ENCODE measurements around the gene NEURL2. TPM values are rescaled to one million over a fixed set of nuclear protein-coding genes. Genes with fewer than 3 reads are reported as not detected.
A peak's percentile ranks its signal among the peaks of the same experiment; 100 is the strongest.

Gene NEURL2
- total RNA-seq, 1 donor from 2014 or later = 2.8 TPM

DNA sequence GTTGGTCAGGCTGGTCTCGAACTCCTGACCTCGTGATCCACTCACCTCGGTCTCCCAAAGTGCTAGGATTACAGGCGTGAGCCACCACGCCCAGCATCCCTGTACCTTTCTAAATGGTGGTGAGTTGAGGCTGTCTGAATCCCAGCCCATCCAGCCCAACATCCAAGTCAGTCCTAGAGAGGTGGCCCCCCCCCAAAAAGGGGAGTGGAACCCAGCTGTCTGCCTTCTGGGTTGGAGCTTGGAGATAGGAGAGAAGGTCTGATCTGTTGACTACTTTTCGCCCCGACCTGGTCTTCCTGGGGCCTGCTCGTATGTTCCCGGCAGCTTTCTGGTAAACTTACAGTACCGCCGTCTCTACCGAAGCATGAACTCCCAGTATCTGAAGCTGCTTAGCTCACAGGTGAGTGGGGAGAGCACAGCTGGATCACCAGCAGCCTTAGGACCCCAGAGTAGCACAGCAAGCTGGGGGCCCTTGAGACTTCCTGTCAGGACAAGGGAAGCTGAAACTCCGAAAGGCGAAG, 5.7 kb upstream of the NEURL2 start:
- Histone ChIP-seq H3K27ac (no peak overlapping the region), H3K27me3 (no peaks in the 10 kb centered on the region), H3K4me1 (peaks cover 7% of the 10 kb centered on the region), H3K36me3 (peaks cover 67% of the 10 kb centered on the region), H3K4me3 (no peak overlapping the region), H3K9me3 (no peaks in the 10 kb centered on the region)
- ATAC-seq (no peak), DNase-seq (no peak)
- intact Hi-C loops (cut with DNase I) = no loop called here
- no peak for TF ChIP-seq CTCF (IDR thresholded peaks at IDR 0.05)

GRCh38 chr20:45894797-45895196, 3.8 kb upstream of the NEURL2 start:
- no peaks in the 10 kb centered on the region for H3K27me3 ChIP-seq
- peaks cover 55% of the 10 kb centered on the region for H3K36me3 ChIP-seq
- no peak for TF ChIP-seq CTCF (IDR thresholded peaks at IDR 0.05)
- no peak for ATAC-seq
- peaks cover 8% of the 10 kb centered on the region for H3K4me1 ChIP-seq
- no peaks in the 10 kb centered on the region for H3K9me3 ChIP-seq
- H3K4me3 ChIP-seq = no peak overlapping the region
- intact Hi-C loops (cut with DNase I) = no loop called here
- DNase-seq = no peak
- H3K27ac ChIP-seq = no peak overlapping the region

GRCh38 chr20:45893831-45894230, 2.8 kb upstream of the NEURL2 start:
- Histone ChIP-seq H3K36me3 (peaks cover 48% of the 10 kb centered on the region), H3K27me3 (no peaks in the 10 kb centered on the region), H3K9me3 (no peaks in the 10 kb centered on the region), H3K4me1 (peaks cover 8% of the 10 kb centered on the region), H3K27ac (no peak overlapping the region), H3K4me3 (no peak overlapping the region)
- intact Hi-C loops (cut with DNase I) = no loop called here
- ATAC-seq = no peak
- no peak for DNase-seq
- no peak for TF ChIP-seq CTCF (IDR thresholded peaks at IDR 0.05)

GRCh38 chr20:45892828-45893500, 2.0 kb upstream of the NEURL2 start:
- Histone ChIP-seq H3K27ac (no peak overlapping the region), H3K9me3 (no peaks in the 10 kb centered on the region), H3K27me3 (no peaks in the 10 kb centered on the region), H3K36me3 (peaks cover 42% of the 10 kb centered on the region), H3K4me1 (peaks cover 8% of the 10 kb centered on the region), H3K4me3 (no peak overlapping the region)
- ATAC-seq (no peak), DNase-seq (no peak)
- TF ChIP-seq CTCF (IDR thresholded peaks at IDR 0.05) = no peak
- intact Hi-C loops (cut with DNase I) = no loop called here

- intact Hi-C loops (cut with DNase I) = no loop called here
- H3K27me3 ChIP-seq = no peaks in the 10 kb centered on the region
- peaks cover 8% of the 10 kb centered on the region for H3K4me1 ChIP-seq
- peak overlapping the region; percentile 80 for H3K4me3 ChIP-seq
- no peaks in the 10 kb centered on the region for H3K9me3 ChIP-seq
- ATAC-seq = peak; percentile 19
- TF ChIP-seq CTCF (IDR thresholded peaks at IDR 0.05) = peak; percentile 19
- peaks cover 35% of the 10 kb centered on the region for H3K36me3 ChIP-seq
- DNase-seq = no peak
- H3K27ac ChIP-seq = no peak overlapping the region
Measured at GRCh38 chr20:45892049-45892825, 1.2 kb upstream of the NEURL2 start.
